Spleen (tissue), 11 donors: ENCODE data around the gene BPTF. TPM values are rescaled to one million over a fixed set of nuclear protein-coding genes. Genes with fewer than 3 reads are reported as not detected.

Experiments used
- DNase-seq: peaks from one replicate; pipeline ENCODE4 v3.0.0-alpha.2; 2020
- H3K27ac ChIP-seq, 8 donors: fragments of 200-600 bp; sonication (generic) in 7 of 8; 1 replicate in 4 of 8; 2 replicates in 4 of 8; pipeline versions ENCODE4 v1.5.0 to v1.8.0; 2016 to 2021; ENCODE audit warnings: inconsistent platforms in 4 of 8, mild to moderate bottlenecking in 4 of 8, moderate library complexity in 1 of 8
- H3K27me3 ChIP-seq, 7 donors: fragments of 200-600 bp; sonication (generic) in 6 of 7; replicated peaks in 1 of 7; 1 replicate in 4 of 7; 2 replicates in 3 of 7; pipeline versions ENCODE4 v1.5.0 to v1.8.0; 2016 to 2021; ENCODE audit warnings: inconsistent platforms in 3 of 7, mild to moderate bottlenecking in 1 of 7
- H3K36me3 ChIP-seq, 6 donors: fragments of 200-600 bp; sonication (generic) in 5 of 6; 1 replicate in 4 of 6; 2 replicates in 2 of 6; pipeline versions ENCODE4 v1.5.0 to v1.8.0; 2016 to 2021; ENCODE audit warnings: inconsistent platforms in 2 of 6
- H3K4me1 ChIP-seq, 6 donors: fragments of 200-600 bp; sonication (generic) in 5 of 6; 1 replicate in 3 of 6; 2 replicates in 3 of 6; pipeline versions ENCODE4 v1.5.0 to v1.8.0; 2016 to 2021; ENCODE audit warnings: inconsistent platforms in 3 of 6
- H3K4me3 ChIP-seq, 8 donors: fragments of 200-600 bp; sonication (generic) in 7 of 8; 1 replicate in 4 of 8; 2 replicates in 4 of 8; pipeline versions ENCODE4 v1.5.0 to v1.8.0; 2016 to 2021; ENCODE audit warnings: inconsistent platforms in 4 of 8, mild to moderate bottlenecking in 4 of 8, moderate library complexity in 2 of 8
- H3K9me3 ChIP-seq, 8 donors: fragments of 200-600 bp; sonication (generic) in 7 of 8; 1 replicate in 4 of 8; 2 replicates in 4 of 8; pipeline versions ENCODE4 v1.5.0 to v1.8.0; 2016 to 2021; ENCODE audit warnings: inconsistent platforms in 4 of 8
- CTCF ChIP-seq, 11 experiments: fragments of 200-600 bp in 7 of 11; fragments of 450-650 bp in 4 of 11; sonication (generic) in 4 of 11; IDR thresholded peaks in 8 of 11; conservative IDR thresholded peaks in 3 of 11; 1 replicate in 7 of 11; 2 replicates in 4 of 11; pipeline versions ENCODE4 v1.4.0 to v1.8.0; 2016 to 2021; ENCODE audit warnings: antibody characterized with exemption in 11 of 11, inconsistent platforms in 4 of 11, mild to moderate bottlenecking in 1 of 11
- POLR2A ChIP-seq, 3 donors: fragments of 450-650 bp; IDR thresholded peaks; one replicate each; pipeline ENCODE4 v1.5.1; 2017; ENCODE audit warnings: antibody characterized with exemption in 3 of 3, mild to moderate bottlenecking in 1 of 3
- POLR2AphosphoS5 ChIP-seq, 3 donors: sonication (generic); formaldehyde crosslinking; IDR thresholded peaks; one replicate each; pipeline ENCODE4 v1.5.1; 2017; ENCODE audit warnings: antibody characterized with exemption in 3 of 3
- WGBS, 5 donors: extraction: QIAGEN DNeasy Blood & Tissue Kit in 3 of 5; methylation state at CpG; one replicate each; pipeline versions ENCODE4 v1.1.5 to v1.1.7; 2013 to 2018; 5-methylcytosine and 5-hydroxymethylcytosine counted together
- intact Hi-C: fragments of 100-400 bp; cut with DNase I; formaldehyde crosslinking; loops from one replicate; pipeline ENCODE4 v1.15.0; 2023; ENCODE audit warnings: low total_unique reads
- polyA plus RNA-seq, 3 donors: library from polyadenylated mRNA; stranded (reverse); fragments of 200-250 nt; gene quantifications; one replicate each; pipeline ENCODE4 v1.2.1, GENCODE V29; 2013
- total RNA-seq, 7 donors: library from RNA; depleted of rRNA in 3 of 7; stranded (reverse); fragments of >200 nt in 3 of 7; fragmentation: NEBNext Ultra II Directional in 4 of 7; extraction: Animal tissue kit (Norgen Biotek cat#: 25700) in 4 of 7; gene quantifications; one replicate each; pipeline versions ENCODE4 v1.1.0 to v1.2.1, GENCODE V29; 2016 to 2021
- donor health status: healthy with polysubstance abuse.
- donor health status: DM: no; HTN: no; CAD: no; lungs with moderate emphysema.
- donor health status: DM: no; HTN: no; CAD: no.
- donor health status: Bipolar disorder and iron deficiency.
- donor health status: healthy.
- donor health status: DM: no; HTN: no; CAD: no.
- donor health status: DM: yes; HTN: yes; CAD: no.

BPTF gene
- total and polyA plus RNA-seq, 10 donors, result 12.3 to 148 (median 120) TPM

- Histone ChIP-seq H3K4me1 (peaks cover 0 to 56% (median 22%) of the 10 kb centered on the region in 6 donors), H3K36me3 (peaks cover 0 to 44% (median 10%) of the 10 kb centered on the region in 6 donors), H3K27ac (no peak overlapping the region), H3K27me3 (no peaks in the 10 kb centered on the region), H3K4me3 (no peak overlapping the region), H3K9me3 (no peaks in the 10 kb centered on the region)
- intact Hi-C loops, result no loop called here
- TF ChIP-seq POLR2AphosphoS5 (IDR thresholded peaks at IDR 0.05) (no peak), POLR2A (IDR thresholded peaks at IDR 0.05) (no peak), CTCF (IDR thresholded peaks at IDR 0.05 in 8 of 11, conservative IDR thresholded peaks at IDR 0.05 in 3 of 11) (no peak)
- no peak for DNase-seq
Observed at GRCh38 chr17:67868176-67868575, 42.9 kb downstream of the BPTF start.

- intact Hi-C loops, result no loop called here
- TF ChIP-seq POLR2A (IDR thresholded peaks at IDR 0.05) (no peak), POLR2AphosphoS5 (IDR thresholded peaks at IDR 0.05) (no peak), CTCF (IDR thresholded peaks at IDR 0.05 in 8 of 11, conservative IDR thresholded peaks at IDR 0.05 in 3 of 11) (no peak)
- DNase-seq, result no peak
- no peak overlapping the region for H3K4me3 ChIP-seq
- no peak overlapping the region for H3K27ac ChIP-seq
- peaks cover 0 to 88% (median 27%) of the 10 kb centered on the region in 6 donors for H3K36me3 ChIP-seq
- 86 to 96% (median 92%) methylated on average over 5 of the region's 5 CpGs for WGBS, 5 donors
- no peaks in the 10 kb centered on the region for H3K4me1 ChIP-seq
- no peaks in the 10 kb centered on the region for H3K27me3 ChIP-seq
- H3K9me3 ChIP-seq, result no peaks in the 10 kb centered on the region
Observed at GRCh38 chr17:67879662-67880061, 54.4 kb downstream of the BPTF start.

GRCh38 chr17:67881083-67881482, 55.8 kb downstream of the BPTF start:
- Histone ChIP-seq H3K9me3 (no peaks in the 10 kb centered on the region), H3K4me3 (no peak overlapping the region), H3K36me3 (peaks cover 0 to 87% (median 17%) of the 10 kb centered on the region in 6 donors), H3K27ac (no peak overlapping the region), H3K4me1 (no peaks in the 10 kb centered on the region), H3K27me3 (no peaks in the 10 kb centered on the region)
- WGBS, 5 donors, result 82 to 95% (median 90%) methylated on average over 1 of the region's 1 CpG
- intact Hi-C loops, result no loop called here
- no peak for TF ChIP-seq CTCF (IDR thresholded peaks at IDR 0.05 in 8 of 11, conservative IDR thresholded peaks at IDR 0.05 in 3 of 11)
- TF ChIP-seq POLR2A (IDR thresholded peaks at IDR 0.05), result no peak
- no peak for TF ChIP-seq POLR2AphosphoS5 (IDR thresholded peaks at IDR 0.05)
- DNase-seq, result no peak

- H3K36me3 ChIP-seq, result peaks cover 2 to 87% (median 24%) of the 10 kb centered on the region in 6 donors
- no peaks in the 10 kb centered on the region for H3K4me1 ChIP-seq
- no peak overlapping the region for H3K27ac ChIP-seq
- no peaks in the 10 kb centered on the region for H3K27me3 ChIP-seq
- intact Hi-C loops, result no loop called here
- no peak overlapping the region for H3K4me3 ChIP-seq
- WGBS, 5 donors, result 56 to 92% (median 64%) methylated on average over 1 of the region's 1 CpG
- DNase-seq, result no peak
- H3K9me3 ChIP-seq, result no peaks in the 10 kb centered on the region
- TF ChIP-seq CTCF (IDR thresholded peaks at IDR 0.05 in 8 of 11, conservative IDR thresholded peaks at IDR 0.05 in 3 of 11) (no peak), POLR2AphosphoS5 (IDR thresholded peaks at IDR 0.05) (no peak), POLR2A (IDR thresholded peaks at IDR 0.05) (no peak)
Observed at GRCh38 chr17:67884741-67885140, 59.4 kb downstream of the BPTF start.
